WTC11 (cell line): ENCODE measurements around the gene FGF16. TPM values are rescaled to one million over a fixed set of nuclear protein-coding genes. Genes with fewer than 3 reads are reported as not detected.

Experiments
- ATAC-seq: fragments of 200-7000 bp; cut with Tn5 transposase; 2 replicates; pipeline ENCODE4 v1.10.0; 2021; ENCODE audit warnings: mild to moderate bottlenecking, moderate library complexity
- CTCF ChIA-PET: fragments of 300-600 bp; sonication (Branson Sonifier 250); formaldehyde crosslinking; loops from one replicate; lab custom pipeline; 2021; ENCODE audit warnings: antibody characterized with exemption; lab: Charles Lee
- POLR2A ChIA-PET: fragments of 350-600 bp; sonication (Branson Sonifier 250); formaldehyde crosslinking; loops from one replicate; lab custom pipeline; 2021; ENCODE audit warnings: antibody characterized with exemption; lab: Charles Lee
- DNase-seq: peaks from one replicate; pipeline ENCODE4 v3.0.0; 2021; ENCODE audit warnings: low spot score
- H3K27ac Mint-ChIP-seq: 2 replicates; pipeline ENCODE4 v1.8.0; 2021; ENCODE audit warnings: mixed read lengths
- H3K27me3 Mint-ChIP-seq: 2 replicates; pipeline ENCODE4 v1.8.0; 2021; ENCODE audit warnings: low read depth, mild to moderate bottlenecking, moderate library complexity, mixed read lengths
- H3K36me3 Mint-ChIP-seq: 2 replicates; pipeline ENCODE4 v1.8.0; 2021; ENCODE audit warnings: mixed read lengths
- H3K4me1 Mint-ChIP-seq: 2 replicates; pipeline ENCODE4 v1.8.0; 2022; ENCODE audit warnings: mixed read lengths
- H3K4me3 Mint-ChIP-seq: 2 replicates; pipeline ENCODE4 v1.8.0; 2021; ENCODE audit warnings: mild to moderate bottlenecking, moderate library complexity, mixed read lengths
- H3K9me3 Mint-ChIP-seq: 2 replicates; pipeline ENCODE4 v1.8.0; 2021; ENCODE audit warnings: mixed read lengths
- EMX1 ChIP-seq: fragments of 250-450 bp; sonication (Bioruptor Pico); IDR thresholded peaks from 2 replicates; pipeline ENCODE4 v1.8.0; 2021; ENCODE audit warnings: mild to moderate bottlenecking
- GTF2I ChIP-seq: fragments of 250-450 bp; sonication (Bioruptor Pico); conservative IDR thresholded peaks from 2 replicates; pipeline ENCODE4 v1.4.0; 2021; ENCODE audit warnings: mild to moderate bottlenecking
- JUN ChIP-seq: sonication (generic); formaldehyde crosslinking; IDR thresholded peaks from 2 replicates; pipeline ENCODE4 v1.8.0; 2023; ENCODE audit warnings: mild to moderate bottlenecking, missing genetic modification reagents
- NR2C2 ChIP-seq: sonication (generic); formaldehyde crosslinking; IDR thresholded peaks from 2 replicates; pipeline ENCODE4 v1.8.0; 2022; ENCODE audit warnings: mild to moderate bottlenecking, missing genetic modification reagents
- NR3C1 ChIP-seq: sonication (generic); formaldehyde crosslinking; conservative IDR thresholded peaks from 2 replicates; pipeline ENCODE4 v1.8.1; 2023; ENCODE audit warnings: low read depth, mild to moderate bottlenecking, missing genetic modification reagents
- SMAD3 ChIP-seq: sonication (generic); formaldehyde crosslinking; IDR thresholded peaks from 2 replicates; pipeline ENCODE4 v1.8.0; 2022; ENCODE audit warnings: missing genetic modification reagents, mild to moderate bottlenecking, borderline replicate concordance
- TEAD1 ChIP-seq: sonication (generic); formaldehyde crosslinking; IDR thresholded peaks from 2 replicates; pipeline ENCODE4 v1.8.0; 2022; ENCODE audit warnings: mild to moderate bottlenecking, missing genetic modification reagents
- TP53 ChIP-seq: sonication (generic); formaldehyde crosslinking; IDR thresholded peaks from 2 replicates; pipeline ENCODE4 v1.8.1; 2023; ENCODE audit warnings: mild to moderate bottlenecking, missing genetic modification reagents
- total RNA-seq: library from RNA; stranded (reverse); gene quantifications from 3 replicates; pipeline ENCODE4 v1.2.3, GENCODE V29; 2021
- TF ChIP-seq, protein P1 (sequence below): fragments of 250-450 bp; sonication (Bioruptor Pico); IDR thresholded peaks from 2 replicates; pipeline ENCODE4 v2.1.2; 2022; ENCODE audit warnings: mild to moderate bottlenecking, moderate library complexity
- TF ChIP-seq, protein P2 (sequence below): sonication (generic); formaldehyde crosslinking; IDR thresholded peaks from 2 replicates; pipeline ENCODE4 v1.8.1; 2023; ENCODE audit warnings: mild to moderate bottlenecking, missing genetic modification reagents, borderline replicate concordance
- TF ChIP-seq, protein P3 (sequence below): sonication (generic); formaldehyde crosslinking; conservative IDR thresholded peaks from 2 replicates; pipeline ENCODE4 v1.8.1; 2022; ENCODE audit warnings: mild to moderate bottlenecking, missing genetic modification reagents
- TF ChIP-seq, protein P4 (sequence below): sonication (generic); formaldehyde crosslinking; IDR thresholded peaks from 2 replicates; pipeline ENCODE4 v1.8.1; 2022; ENCODE audit warnings: low read depth, mild to moderate bottlenecking, moderate library complexity, missing genetic modification reagents, borderline replicate concordance
- TF ChIP-seq, protein P5 (sequence below): sonication (generic); formaldehyde crosslinking; IDR thresholded peaks from 2 replicates; pipeline ENCODE4 v1.8.0; 2022; ENCODE audit warnings: mild to moderate bottlenecking, missing genetic modification reagents
- TF ChIP-seq, protein P6 (sequence below): sonication (generic); formaldehyde crosslinking; IDR thresholded peaks from 2 replicates; pipeline ENCODE4 v1.8.0; 2022; ENCODE audit warnings: mild to moderate bottlenecking, missing genetic modification reagents
- TF ChIP-seq, protein P7 (sequence below): sonication (generic); formaldehyde crosslinking; IDR thresholded peaks from 2 replicates; pipeline ENCODE4 v1.8.1; 2023; ENCODE audit warnings: mild to moderate bottlenecking, moderate library complexity, missing genetic modification reagents
- TF ChIP-seq, protein P8 (sequence below): sonication (generic); formaldehyde crosslinking; IDR thresholded peaks from 2 replicates; pipeline ENCODE4 v1.8.1; 2022; ENCODE audit warnings: missing genetic modification reagents, borderline replicate concordance
- TF ChIP-seq, protein P9 (sequence below): sonication (generic); formaldehyde crosslinking; IDR thresholded peaks from 2 replicates; pipeline ENCODE4 v1.8.1; 2022; ENCODE audit warnings: low read depth, missing genetic modification reagents, borderline replicate concordance

FGF16 gene
- total RNA-seq, 1 experiment from 2014 or later = 1.6 TPM

DNA sequence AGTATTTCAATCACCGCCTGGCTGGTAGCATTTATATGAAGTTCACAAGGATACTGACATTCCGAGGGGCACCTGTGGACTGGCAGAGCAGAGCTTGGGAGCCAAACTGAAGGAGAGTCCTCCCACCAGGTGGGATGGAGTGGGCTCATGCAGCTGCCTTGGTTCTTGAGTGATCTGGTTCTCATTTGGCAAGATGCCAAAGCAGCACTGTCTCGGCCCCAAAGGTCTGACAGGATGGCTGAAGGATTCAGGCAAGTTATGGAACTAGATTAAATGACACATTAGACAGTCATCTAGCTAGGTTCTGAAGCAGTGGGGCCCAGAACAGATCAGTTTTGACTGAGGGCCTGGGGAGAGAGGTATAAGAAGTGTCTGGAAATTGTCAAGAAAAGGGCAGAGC is 3.2 kb downstream of the FGF16 start:
- ChIA-PET POLR2A (no interaction called here), CTCF (no interaction called here)
- H3K27ac Mint-ChIP-seq = no peak overlapping the region
- no peak overlapping the region for H3K4me3 Mint-ChIP-seq
- TF ChIP-seq GTF2I (CRISPR knock-in tag) (no peak), SMAD3 (no peak), NR3C1 (CRISPR knock-in tag) (no peak), EMX1 (CRISPR knock-in tag) (no peak)
- TF ChIP-seq, protein P1, sequence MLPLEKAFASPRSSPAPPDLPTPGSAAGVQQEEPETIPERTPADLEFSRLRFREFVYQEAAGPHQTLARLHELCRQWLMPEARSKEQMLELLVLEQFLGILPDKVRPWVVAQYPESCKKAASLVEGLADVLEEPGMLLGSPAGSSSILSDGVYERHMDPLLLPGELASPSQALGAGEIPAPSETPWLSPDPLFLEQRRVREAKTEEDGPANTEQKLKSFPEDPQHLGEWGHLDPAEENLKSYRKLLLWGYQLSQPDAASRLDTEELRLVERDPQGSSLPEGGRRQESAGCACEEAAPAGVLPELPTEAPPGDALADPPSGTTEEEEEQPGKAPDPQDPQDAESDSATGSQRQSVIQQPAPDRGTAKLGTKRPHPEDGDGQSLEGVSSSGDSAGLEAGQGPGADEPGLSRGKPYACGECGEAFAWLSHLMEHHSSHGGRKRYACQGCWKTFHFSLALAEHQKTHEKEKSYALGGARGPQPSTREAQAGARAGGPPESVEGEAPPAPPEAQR (CRISPR knock-in tag) = no peak
- TF ChIP-seq, protein P2, sequence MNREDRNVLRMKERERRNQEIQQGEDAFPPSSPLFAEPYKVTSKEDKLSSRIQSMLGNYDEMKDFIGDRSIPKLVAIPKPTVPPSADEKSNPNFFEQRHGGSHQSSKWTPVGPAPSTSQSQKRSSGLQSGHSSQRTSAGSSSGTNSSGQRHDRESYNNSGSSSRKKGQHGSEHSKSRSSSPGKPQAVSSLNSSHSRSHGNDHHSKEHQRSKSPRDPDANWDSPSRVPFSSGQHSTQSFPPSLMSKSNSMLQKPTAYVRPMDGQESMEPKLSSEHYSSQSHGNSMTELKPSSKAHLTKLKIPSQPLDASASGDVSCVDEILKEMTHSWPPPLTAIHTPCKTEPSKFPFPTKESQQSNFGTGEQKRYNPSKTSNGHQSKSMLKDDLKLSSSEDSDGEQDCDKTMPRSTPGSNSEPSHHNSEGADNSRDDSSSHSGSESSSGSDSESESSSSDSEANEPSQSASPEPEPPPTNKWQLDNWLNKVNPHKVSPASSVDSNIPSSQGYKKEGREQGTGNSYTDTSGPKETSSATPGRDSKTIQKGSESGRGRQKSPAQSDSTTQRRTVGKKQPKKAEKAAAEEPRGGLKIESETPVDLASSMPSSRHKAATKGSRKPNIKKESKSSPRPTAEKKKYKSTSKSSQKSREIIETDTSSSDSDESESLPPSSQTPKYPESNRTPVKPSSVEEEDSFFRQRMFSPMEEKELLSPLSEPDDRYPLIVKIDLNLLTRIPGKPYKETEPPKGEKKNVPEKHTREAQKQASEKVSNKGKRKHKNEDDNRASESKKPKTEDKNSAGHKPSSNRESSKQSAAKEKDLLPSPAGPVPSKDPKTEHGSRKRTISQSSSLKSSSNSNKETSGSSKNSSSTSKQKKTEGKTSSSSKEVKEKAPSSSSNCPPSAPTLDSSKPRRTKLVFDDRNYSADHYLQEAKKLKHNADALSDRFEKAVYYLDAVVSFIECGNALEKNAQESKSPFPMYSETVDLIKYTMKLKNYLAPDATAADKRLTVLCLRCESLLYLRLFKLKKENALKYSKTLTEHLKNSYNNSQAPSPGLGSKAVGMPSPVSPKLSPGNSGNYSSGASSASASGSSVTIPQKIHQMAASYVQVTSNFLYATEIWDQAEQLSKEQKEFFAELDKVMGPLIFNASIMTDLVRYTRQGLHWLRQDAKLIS (CRISPR knock-in tag) = no peak
- TF ChIP-seq, protein P3, sequence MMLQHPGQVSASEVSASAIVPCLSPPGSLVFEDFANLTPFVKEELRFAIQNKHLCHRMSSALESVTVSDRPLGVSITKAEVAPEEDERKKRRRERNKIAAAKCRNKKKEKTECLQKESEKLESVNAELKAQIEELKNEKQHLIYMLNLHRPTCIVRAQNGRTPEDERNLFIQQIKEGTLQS (CRISPR knock-in tag) = no peak
- TF ChIP-seq, protein P4, sequence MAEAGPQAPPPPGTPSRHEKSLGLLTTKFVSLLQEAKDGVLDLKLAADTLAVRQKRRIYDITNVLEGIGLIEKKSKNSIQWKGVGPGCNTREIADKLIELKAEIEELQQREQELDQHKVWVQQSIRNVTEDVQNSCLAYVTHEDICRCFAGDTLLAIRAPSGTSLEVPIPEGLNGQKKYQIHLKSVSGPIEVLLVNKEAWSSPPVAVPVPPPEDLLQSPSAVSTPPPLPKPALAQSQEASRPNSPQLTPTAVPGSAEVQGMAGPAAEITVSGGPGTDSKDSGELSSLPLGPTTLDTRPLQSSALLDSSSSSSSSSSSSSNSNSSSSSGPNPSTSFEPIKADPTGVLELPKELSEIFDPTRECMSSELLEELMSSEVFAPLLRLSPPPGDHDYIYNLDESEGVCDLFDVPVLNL (CRISPR knock-in tag) = no peak
- H3K36me3 Mint-ChIP-seq = 0 out of 2 replicates have a peak, but pooled peaks cover 2% of the 10 kb centered on the region
- H3K9me3 Mint-ChIP-seq = no peaks in the 10 kb centered on the region
- DNase-seq = no peak
- peaks cover 24% of the 10 kb centered on the region for H3K27me3 Mint-ChIP-seq
- no peak for ATAC-seq
- H3K4me1 Mint-ChIP-seq = peaks cover 20% of the 10 kb centered on the region; the same call in 1 of the 2 replicates

DNA sequence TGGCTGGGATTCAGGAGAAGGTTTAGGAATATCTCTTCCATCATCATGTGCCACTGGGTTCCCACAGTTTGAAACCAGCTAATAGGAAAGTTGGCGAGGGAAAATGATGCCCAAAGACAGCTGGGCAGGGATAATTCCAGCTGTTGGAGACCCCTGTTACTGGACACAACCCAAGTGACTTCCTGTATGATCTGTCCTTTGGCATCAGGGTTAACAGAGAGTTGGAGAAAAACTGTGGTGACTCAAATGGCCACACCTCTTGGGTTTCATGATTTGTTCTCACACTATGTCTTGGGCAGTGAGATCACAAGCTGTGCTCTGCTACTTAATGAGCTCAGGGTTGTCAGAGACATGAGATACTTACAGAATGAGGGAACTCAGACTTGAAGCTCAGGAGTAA is 3.8 kb downstream of the FGF16 start:
- Mint-ChIP-seq H3K27ac (no peak overlapping the region), H3K36me3 (0 out of 2 replicates have a peak, but pooled peaks cover 2% of the 10 kb centered on the region), H3K4me1 (peaks cover 16% of the 10 kb centered on the region; the same call in 1 of the 2 replicates), H3K27me3 (peaks cover 19% of the 10 kb centered on the region), H3K4me3 (no peak overlapping the region), H3K9me3 (no peaks in the 10 kb centered on the region)
- no peak for DNase-seq
- POLR2A ChIA-PET = no interaction called here
- TF ChIP-seq JUN (no peak), EMX1 (CRISPR knock-in tag) (no peak)
- TF ChIP-seq, protein P5, sequence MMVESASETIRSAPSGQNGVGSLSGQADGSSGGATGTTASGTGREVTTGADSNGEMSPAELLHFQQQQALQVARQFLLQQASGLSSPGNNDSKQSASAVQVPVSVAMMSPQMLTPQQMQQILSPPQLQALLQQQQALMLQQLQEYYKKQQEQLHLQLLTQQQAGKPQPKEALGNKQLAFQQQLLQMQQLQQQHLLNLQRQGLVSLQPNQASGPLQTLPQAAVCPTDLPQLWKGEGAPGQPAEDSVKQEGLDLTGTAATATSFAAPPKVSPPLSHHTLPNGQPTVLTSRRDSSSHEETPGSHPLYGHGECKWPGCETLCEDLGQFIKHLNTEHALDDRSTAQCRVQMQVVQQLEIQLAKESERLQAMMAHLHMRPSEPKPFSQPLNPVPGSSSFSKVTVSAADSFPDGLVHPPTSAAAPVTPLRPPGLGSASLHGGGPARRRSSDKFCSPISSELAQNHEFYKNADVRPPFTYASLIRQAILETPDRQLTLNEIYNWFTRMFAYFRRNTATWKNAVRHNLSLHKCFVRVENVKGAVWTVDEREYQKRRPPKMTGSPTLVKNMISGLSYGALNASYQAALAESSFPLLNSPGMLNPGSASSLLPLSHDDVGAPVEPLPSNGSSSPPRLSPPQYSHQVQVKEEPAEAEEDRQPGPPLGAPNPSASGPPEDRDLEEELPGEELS = no peak
- TF ChIP-seq, protein P6, sequence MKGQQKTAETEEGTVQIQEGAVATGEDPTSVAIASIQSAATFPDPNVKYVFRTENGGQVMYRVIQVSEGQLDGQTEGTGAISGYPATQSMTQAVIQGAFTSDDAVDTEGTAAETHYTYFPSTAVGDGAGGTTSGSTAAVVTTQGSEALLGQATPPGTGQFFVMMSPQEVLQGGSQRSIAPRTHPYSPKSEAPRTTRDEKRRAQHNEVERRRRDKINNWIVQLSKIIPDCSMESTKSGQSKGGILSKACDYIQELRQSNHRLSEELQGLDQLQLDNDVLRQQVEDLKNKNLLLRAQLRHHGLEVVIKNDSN (CRISPR knock-in tag) = no peak
- no peak for ATAC-seq
- CTCF ChIA-PET = no interaction called here

DNA sequence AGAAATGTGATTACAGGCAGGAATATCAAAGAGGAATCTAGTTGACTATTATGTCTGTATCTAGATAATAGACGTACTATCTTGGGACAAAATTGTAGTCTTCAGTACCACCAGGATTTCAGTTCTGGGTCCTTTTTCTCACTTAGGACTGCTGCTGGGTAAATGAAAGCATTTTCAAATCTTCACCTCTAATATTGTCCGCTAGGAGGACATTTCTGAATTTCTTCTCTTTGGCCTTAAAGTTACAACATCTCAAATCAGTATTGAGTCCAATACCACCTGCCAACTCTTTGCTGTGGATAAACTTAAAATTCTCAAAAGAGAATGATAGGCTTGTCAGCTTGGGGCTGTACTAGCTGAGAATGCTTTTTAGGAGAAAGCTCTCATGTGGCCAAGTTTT is 6.0 kb downstream of the FGF16 start:
- POLR2A ChIA-PET = no interaction called here
- peaks cover 9% of the 10 kb centered on the region for H3K27me3 Mint-ChIP-seq
- no peak for TF ChIP-seq TP53 (CRISPR knock-in tag)
- no peak for TF ChIP-seq GTF2I (CRISPR knock-in tag)
- TF ChIP-seq TEAD1 = no peak
- TF ChIP-seq NR2C2 (CRISPR knock-in tag) = no peak
- TF ChIP-seq, protein P7, sequence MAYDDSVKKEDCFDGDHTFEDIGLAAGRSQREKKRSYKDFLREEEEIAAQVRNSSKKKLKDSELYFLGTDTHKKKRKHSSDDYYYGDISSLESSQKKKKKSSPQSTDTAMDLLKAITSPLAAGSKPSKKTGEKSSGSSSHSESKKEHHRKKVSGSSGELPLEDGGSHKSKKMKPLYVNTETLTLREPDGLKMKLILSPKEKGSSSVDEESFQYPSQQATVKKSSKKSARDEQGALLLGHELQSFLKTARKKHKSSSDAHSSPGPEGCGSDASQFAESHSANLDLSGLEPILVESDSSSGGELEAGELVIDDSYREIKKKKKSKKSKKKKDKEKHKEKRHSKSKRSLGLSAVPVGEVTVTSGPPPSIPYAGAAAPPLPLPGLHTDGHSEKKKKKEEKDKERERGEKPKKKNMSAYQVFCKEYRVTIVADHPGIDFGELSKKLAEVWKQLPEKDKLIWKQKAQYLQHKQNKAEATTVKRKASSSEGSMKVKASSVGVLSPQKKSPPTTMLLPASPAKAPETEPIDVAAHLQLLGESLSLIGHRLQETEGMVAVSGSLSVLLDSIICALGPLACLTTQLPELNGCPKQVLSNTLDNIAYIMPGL = no peak
- TF ChIP-seq, protein P8, sequence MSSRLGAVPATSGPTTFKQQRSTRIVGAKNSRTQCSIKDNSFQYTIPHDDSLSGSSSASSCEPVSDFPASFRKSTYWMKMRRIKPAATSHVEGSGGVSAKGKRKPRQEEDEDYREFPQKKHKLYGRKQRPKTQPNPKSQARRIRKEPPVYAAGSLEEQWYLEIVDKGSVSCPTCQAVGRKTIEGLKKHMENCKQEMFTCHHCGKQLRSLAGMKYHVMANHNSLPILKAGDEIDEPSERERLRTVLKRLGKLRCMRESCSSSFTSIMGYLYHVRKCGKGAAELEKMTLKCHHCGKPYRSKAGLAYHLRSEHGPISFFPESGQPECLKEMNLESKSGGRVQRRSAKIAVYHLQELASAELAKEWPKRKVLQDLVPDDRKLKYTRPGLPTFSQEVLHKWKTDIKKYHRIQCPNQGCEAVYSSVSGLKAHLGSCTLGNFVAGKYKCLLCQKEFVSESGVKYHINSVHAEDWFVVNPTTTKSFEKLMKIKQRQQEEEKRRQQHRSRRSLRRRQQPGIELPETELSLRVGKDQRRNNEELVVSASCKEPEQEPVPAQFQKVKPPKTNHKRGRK = no peak
- TF ChIP-seq, protein P9, sequence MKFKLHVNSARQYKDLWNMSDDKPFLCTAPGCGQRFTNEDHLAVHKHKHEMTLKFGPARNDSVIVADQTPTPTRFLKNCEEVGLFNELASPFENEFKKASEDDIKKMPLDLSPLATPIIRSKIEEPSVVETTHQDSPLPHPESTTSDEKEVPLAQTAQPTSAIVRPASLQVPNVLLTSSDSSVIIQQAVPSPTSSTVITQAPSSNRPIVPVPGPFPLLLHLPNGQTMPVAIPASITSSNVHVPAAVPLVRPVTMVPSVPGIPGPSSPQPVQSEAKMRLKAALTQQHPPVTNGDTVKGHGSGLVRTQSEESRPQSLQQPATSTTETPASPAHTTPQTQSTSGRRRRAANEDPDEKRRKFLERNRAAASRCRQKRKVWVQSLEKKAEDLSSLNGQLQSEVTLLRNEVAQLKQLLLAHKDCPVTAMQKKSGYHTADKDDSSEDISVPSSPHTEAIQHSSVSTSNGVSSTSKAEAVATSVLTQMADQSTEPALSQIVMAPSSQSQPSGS (CRISPR knock-in tag) = no peak

More for the DNA sequence above, 6.0 kb downstream of the FGF16 start:
- Mint-ChIP-seq H3K9me3 (no peaks in the 10 kb centered on the region), H3K4me3 (no peak overlapping the region), H3K27ac (no peak overlapping the region), H3K36me3 (0 out of 2 replicates have a peak, but pooled peaks cover 2% of the 10 kb centered on the region), H3K4me1 (peaks cover 16% of the 10 kb centered on the region; the same call in 1 of the 2 replicates)
- DNase-seq (no peak), ATAC-seq (no peak)
- CTCF ChIA-PET = interaction anchor here (0.7 kb wide), 1 partner anchor 48 kb away, joined by 3 read pairs; no protein-coding TSS in a partner anchor
